C4-2B (cell line): ENCODE results near the gene F13A1.
"Not testable (repeated sequence)": the region's sequence is repeated elsewhere in the genome, so short reads cannot be mapped to it uniquely, and the experiment has no call there.

Experiments
- H3K27ac ChIP-seq: fragments of 450-650 bp; 2 replicates; pipeline ENCODE4 v1.5.1; 2017
- CTCF ChIP-seq: fragments of 450-650 bp; conservative IDR thresholded peaks from 2 replicates; pipeline ENCODE4 v1.5.1; 2017; ENCODE audit warnings: mild to moderate bottlenecking
- ZFX ChIP-seq: fragments of 450-650 bp; IDR thresholded peaks from 2 replicates; pipeline ENCODE4 v1.6.1; 2017

The F13A1 gene

DNA sequence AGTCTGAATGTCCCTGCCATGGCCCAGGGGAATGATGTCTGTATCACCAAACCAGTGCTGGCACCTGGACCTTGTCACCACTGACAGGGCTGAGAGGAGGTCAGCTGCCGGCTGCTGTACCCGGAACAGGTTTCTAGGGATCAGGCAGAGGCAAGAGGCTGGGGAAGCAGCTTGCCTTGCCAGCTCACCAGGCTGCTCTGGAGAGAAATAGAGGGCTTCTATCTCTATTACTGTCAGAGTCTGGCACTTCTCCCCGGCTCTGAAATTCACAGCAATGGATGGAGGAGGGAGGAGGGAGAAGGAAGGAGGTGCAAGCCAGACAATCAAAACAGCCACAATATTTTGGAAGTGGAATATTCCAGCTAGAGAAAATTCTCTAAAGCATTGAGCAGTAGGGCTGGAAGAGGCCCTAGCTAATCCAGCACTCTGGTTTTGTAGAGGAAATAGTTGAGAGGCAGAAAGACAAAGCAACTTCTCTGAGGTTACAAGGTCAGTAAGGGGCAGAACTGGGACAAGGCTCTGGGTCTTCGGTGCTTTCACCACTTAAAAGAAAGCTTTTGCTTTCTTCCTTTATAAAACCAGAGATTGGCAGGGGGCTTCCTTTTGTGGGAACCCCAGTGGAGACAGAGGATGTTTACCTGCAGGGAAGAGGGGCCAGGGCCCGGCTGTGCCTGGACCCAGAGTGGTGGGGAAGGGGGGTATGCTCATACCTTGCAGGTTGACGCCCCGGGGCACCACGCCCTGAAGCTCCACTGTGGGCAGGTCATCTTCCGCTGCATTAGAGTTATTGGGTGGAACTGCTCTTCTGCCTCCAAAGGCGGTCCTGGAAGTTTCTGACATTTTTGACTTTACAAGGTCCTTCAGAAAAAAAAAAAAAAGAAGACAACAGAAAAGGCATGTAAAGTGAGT lies 2.4 kb downstream of the F13A1 start:
- H3K27ac ChIP-seq: no peak overlapping the region
- TF ChIP-seq ZFX: no peak
- no peak for TF ChIP-seq CTCF

DNA sequence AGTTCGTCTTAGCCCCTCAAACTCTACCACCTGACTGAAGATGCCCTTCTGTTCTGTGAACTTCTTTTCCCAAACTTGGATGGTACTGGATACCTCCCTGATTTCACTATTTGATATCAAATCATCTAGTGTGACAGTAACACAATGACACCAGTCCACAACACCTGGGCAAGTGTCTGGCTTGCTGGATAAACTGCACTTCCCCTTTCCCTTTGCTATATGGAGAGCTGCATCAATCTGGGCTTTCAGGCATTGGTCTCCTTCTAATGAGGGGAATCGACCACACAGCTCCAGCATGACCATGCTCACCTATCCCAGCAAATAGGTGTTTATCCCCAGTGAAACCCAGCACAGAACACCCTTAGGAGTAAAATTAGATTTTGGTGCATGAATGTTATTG lies 3.1 kb downstream of the F13A1 start:
- TF ChIP-seq ZFX (no peak), CTCF (no peak)
- H3K27ac ChIP-seq: no peak overlapping the region

- no peak for TF ChIP-seq ZFX
- TF ChIP-seq CTCF: peak; percentile 81
- no peak overlapping the region for H3K27ac ChIP-seq
Measured at GRCh38 chr6:6315660-6316059, 4.8 kb downstream of the F13A1 start.

DNA sequence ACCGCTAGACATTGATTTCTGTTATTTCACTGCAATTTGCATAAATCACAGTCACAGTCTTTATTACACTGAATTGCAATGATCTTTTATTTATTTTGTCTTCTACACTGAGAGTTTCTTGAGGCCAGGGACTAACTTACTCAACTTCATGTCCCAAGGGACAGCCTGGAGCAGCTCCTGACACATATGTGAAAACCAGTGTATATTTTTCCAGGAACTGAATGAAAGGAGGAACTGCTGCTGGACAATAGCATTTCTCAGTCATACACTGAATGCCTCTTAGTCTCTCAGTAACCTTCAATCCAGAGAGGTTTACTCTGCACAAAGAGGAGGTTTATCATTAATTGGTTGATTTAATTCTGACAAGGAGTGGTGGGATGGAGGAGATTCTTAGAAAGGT lies 5.9 kb downstream of the F13A1 start:
- TF ChIP-seq CTCF (no peak), ZFX (no peak)

GRCh38 chr6:6312901-6313441 lies 7.5 kb downstream of the F13A1 start:
- TF ChIP-seq CTCF: no peak

More for the DNA sequence above, 5.9 kb downstream of the F13A1 start:
- no peak overlapping the region for H3K27ac ChIP-seq

DNA sequence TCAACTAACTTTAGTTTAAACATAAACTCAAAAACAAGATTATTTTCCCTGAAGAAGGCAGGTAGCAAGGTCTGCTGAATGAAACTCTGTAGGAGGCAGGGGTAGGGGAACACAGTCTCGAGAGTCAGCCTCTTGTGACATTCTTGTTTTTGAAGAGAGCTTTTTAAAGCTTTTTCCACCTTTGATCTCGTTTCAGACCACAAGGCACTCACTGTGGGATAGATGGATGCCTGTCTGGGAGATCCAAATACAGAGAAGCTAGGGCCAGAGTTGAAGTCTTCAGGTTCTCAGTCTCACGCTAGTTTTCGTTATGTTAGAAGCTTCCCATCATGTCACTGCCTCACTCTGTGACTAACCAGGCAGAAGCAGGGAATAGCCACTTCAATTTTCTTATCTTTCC lies 14.9 kb downstream of the F13A1 start:
- TF ChIP-seq ZFX: no peak
- no peak for TF ChIP-seq CTCF
- no peak overlapping the region for H3K27ac ChIP-seq

More at GRCh38 chr6:6312901-6313441, 7.5 kb downstream of the F13A1 start:
- no peak overlapping the region for H3K27ac ChIP-seq

GRCh38 chr6:6300383-6300782 lies 20.1 kb downstream of the F13A1 start:
- H3K27ac ChIP-seq: not testable (repeated sequence)

DNA sequence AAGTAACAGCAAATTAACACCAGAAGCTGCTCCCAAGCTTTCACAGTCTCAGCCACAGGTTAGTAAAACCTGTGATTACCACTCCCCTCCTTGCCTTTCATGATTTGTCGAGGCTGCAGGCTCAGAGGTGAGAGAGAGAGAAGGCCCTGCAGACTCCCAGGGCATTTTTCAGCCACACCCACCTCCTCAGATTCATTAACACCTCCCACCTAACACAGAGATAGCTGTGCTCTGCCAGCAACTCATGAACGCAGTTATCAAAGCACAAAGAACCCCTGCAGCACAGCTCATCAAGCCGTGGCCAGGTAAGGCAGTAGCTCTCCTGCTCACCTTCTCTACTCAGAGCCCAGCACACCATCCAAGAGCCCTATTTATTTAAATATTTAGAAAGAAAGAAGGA lies 27.1 kb downstream of the F13A1 start:
- H3K27ac ChIP-seq: no peak overlapping the region
- TF ChIP-seq ZFX: no peak
- TF ChIP-seq CTCF: no peak
